ENCODE data around the gene PPA2.
"Not testable (repeated sequence)": the region's sequence is repeated elsewhere in the genome, so short reads cannot be mapped to it uniquely, and the experiment has no call there.

Gene PPA2

GRCh38 chr4:105473324-105474098 is at the start of gene PPA2:
PPA2 (minus strand) TSS chr4:105474062; CDS start chr4:105474050, 12 bp downstream.
- DNase-seq (ENCODE audit: low spot score), result peak; percentile 90

GRCh38 chr4:105520819-105521790 is 47.2 kb upstream of the PPA2 start:
- DNase-seq (ENCODE audit: low spot score), result peak; percentile 52

- no peak for DNase-seq (ENCODE audit: low spot score)
Measured at GRCh38 chr4:105510245-105510644, 36.4 kb upstream of the PPA2 start.

- DNase-seq (ENCODE audit: low spot score), result no peak
Measured at GRCh38 chr4:105509714-105510113, 35.9 kb upstream of the PPA2 start.

GRCh38 chr4:105509291-105509690 is 35.4 kb upstream of the PPA2 start:
- no peak for DNase-seq (ENCODE audit: low spot score)

- DNase-seq (ENCODE audit: low spot score), result no peak
Measured at GRCh38 chr4:105504744-105505143, 30.9 kb upstream of the PPA2 start.

- no peak for DNase-seq (ENCODE audit: low spot score)
Measured at GRCh38 chr4:105503484-105503883, 29.6 kb upstream of the PPA2 start.

GRCh38 chr4:105496899-105497298 is 23.0 kb upstream of the PPA2 start:
- DNase-seq (ENCODE audit: low spot score), result no peak

GRCh38 chr4:105495667-105496066 is 21.8 kb upstream of the PPA2 start:
- no peak for DNase-seq (ENCODE audit: low spot score)

- no peak for DNase-seq (ENCODE audit: low spot score)
Measured at GRCh38 chr4:105490523-105490922, 16.7 kb upstream of the PPA2 start.

GRCh38 chr4:105483840-105484239 is 10.0 kb upstream of the PPA2 start:
- no peak for DNase-seq (ENCODE audit: low spot score)

- no peak for DNase-seq (ENCODE audit: low spot score)
Measured at GRCh38 chr4:105474099-105474518, 247 bp upstream of the PPA2 start.

- DNase-seq (ENCODE audit: low spot score), result no peak
Measured at GRCh38 chr4:105472871-105473323, 965 bp downstream of the PPA2 start.

GRCh38 chr4:105471566-105472176 is 2.2 kb downstream of the PPA2 start:
- peak; percentile 68 for DNase-seq (ENCODE audit: low spot score)

- DNase-seq (ENCODE audit: low spot score), result no peak
Measured at GRCh38 chr4:105470766-105471165, 3.1 kb downstream of the PPA2 start.

- no peak for DNase-seq (ENCODE audit: low spot score)
Measured at GRCh38 chr4:105469736-105470135, 4.1 kb downstream of the PPA2 start.

GRCh38 chr4:105466580-105466979 is 7.3 kb downstream of the PPA2 start:
- no peak for DNase-seq (ENCODE audit: low spot score)

GRCh38 chr4:105464563-105464962 is 9.3 kb downstream of the PPA2 start:
- not testable (repeated sequence) for DNase-seq (ENCODE audit: low spot score)

- DNase-seq (ENCODE audit: low spot score), result no peak
Measured at GRCh38 chr4:105462576-105462975, 11.3 kb downstream of the PPA2 start.

GRCh38 chr4:105461621-105462382 is 12.1 kb downstream of the PPA2 start:
- DNase-seq (ENCODE audit: low spot score), result no peak

GRCh38 chr4:105461221-105461620 is 12.6 kb downstream of the PPA2 start:
- no peak for DNase-seq (ENCODE audit: low spot score)

- no peak for DNase-seq (ENCODE audit: low spot score)
Measured at GRCh38 chr4:105460306-105460705, 13.6 kb downstream of the PPA2 start.

All from LoVo (cell line).